Effector memory CD8-positive, alpha-beta T cell (primary cell): ENCODE results near the gene ARAF.

ENCODE experiments used
- ATAC-seq: fragments of 150-1000 bp; cut with Tn5 transposase; replicated peaks from 2 replicates; pipeline ENCODE4 v1.10.0; 2021; ENCODE audit warnings: mild to moderate bottlenecking, moderate library complexity
- DNase-seq, 3 experiments: peaks; one replicate each; pipeline ENCODE4 v3.0.0; 2021
- H3K27ac Mint-ChIP-seq, 2 donors: one replicate each; pipeline ENCODE4 v1.8.0; 2022; ENCODE audit warnings: mild to moderate bottlenecking in 2 of 2, mixed read lengths in 2 of 2, moderate library complexity in 2 of 2
- H3K27me3 Mint-ChIP-seq, 2 donors: one replicate each; pipeline ENCODE4 v1.8.0; 2022; ENCODE audit warnings: mixed read lengths in 2 of 2
- H3K36me3 Mint-ChIP-seq: one replicate; pipeline ENCODE4 v1.8.0; 2022; ENCODE audit warnings: mild to moderate bottlenecking, moderate library complexity, mixed read lengths; ENCODE audit not compliant: insufficient read depth
- H3K4me1 Mint-ChIP-seq, 2 donors: one replicate each; pipeline ENCODE4 v1.8.0; 2022; ENCODE audit warnings: low read depth in 2 of 2, mixed read lengths in 2 of 2
- H3K4me3 Mint-ChIP-seq, 2 donors: one replicate each; pipeline ENCODE4 v1.8.0; 2022; ENCODE audit warnings: mild to moderate bottlenecking in 2 of 2, mixed read lengths in 2 of 2, moderate library complexity in 2 of 2
- H3K9me3 Mint-ChIP-seq, 2 donors: one replicate each; pipeline ENCODE4 v1.8.0; 2022; ENCODE audit warnings: mixed read lengths in 2 of 2

ARAF gene

DNA sequence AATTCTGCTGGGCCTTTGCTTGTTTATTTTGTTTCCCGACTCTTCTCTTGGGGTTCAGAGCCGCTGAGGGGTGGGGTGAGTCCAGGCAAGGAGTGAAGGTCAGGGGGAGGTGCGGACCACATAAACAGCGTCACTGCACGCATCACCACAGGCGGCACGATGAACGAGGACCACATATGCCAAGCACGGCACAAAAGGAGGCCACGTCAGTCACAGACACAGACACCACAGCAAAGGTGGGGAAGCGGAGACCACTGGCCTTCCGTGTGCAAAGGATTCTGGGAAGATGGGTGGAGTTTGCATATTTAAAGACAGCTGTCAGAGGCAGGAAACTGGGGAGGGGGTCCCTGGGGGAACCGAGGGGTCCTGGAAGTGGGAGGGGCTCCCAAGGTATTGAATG is 10.9 kb downstream of the ARAF start:
- peak; percentile 63 for ATAC-seq
- Mint-ChIP-seq H3K27ac (peak overlapping the region in 1 of 2 donors; percentile 84), H3K36me3 (peaks cover 55% of the 10 kb centered on the region)

DNA sequence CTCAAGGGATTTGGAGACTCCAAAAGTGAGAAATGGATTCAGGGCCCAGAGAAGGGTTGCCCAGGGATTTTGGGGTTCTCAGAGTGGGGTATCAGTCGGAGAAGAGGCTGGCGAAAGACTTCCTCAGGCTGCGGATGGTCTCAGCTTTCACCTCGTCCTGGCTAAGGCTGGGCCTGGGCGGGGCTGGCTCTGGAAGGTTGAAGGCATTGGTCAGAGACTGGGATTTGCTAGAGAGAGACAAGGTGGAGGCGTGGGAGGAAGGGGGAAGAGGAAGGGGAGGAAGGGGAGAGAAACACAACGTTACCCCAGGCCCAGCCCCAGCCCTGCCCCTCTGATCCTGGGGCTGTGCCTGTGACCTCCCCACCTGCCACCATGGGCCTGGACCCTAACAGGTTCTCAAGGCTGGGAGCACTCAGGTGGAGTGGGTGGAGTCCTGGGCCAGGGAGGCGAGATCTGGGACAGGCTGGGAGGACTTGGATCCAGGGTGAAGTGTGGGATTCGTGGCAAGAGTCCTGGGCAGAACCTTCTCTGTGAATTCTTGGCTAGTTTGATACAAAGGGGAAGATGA is 11.9 kb downstream of the ARAF start:
- no peak for ATAC-seq
- Mint-ChIP-seq H3K27me3 (peaks cover 0 to 17% of the 10 kb centered on the region in 2 donors), H3K9me3 (no peaks in the 10 kb centered on the region), H3K4me3 (peak overlapping the region in 1 of 2 donors; percentile 61), H3K36me3 (peaks cover 48% of the 10 kb centered on the region), H3K27ac (peak overlapping the region in 1 of 2 donors; percentile 84), H3K4me1 (peaks cover 15 to 18% of the 10 kb centered on the region in 2 donors)
- DNase-seq, result no peak

More for the DNA sequence above, 10.9 kb downstream of the ARAF start:
- DNase-seq, result no peak
- Mint-ChIP-seq H3K27me3 (peaks cover 0 to 17% of the 10 kb centered on the region in 2 donors), H3K4me1 (peaks cover 15 to 18% of the 10 kb centered on the region in 2 donors), H3K4me3 (peak overlapping the region in 1 of 2 donors; percentile 58), H3K9me3 (no peaks in the 10 kb centered on the region)

DNA sequence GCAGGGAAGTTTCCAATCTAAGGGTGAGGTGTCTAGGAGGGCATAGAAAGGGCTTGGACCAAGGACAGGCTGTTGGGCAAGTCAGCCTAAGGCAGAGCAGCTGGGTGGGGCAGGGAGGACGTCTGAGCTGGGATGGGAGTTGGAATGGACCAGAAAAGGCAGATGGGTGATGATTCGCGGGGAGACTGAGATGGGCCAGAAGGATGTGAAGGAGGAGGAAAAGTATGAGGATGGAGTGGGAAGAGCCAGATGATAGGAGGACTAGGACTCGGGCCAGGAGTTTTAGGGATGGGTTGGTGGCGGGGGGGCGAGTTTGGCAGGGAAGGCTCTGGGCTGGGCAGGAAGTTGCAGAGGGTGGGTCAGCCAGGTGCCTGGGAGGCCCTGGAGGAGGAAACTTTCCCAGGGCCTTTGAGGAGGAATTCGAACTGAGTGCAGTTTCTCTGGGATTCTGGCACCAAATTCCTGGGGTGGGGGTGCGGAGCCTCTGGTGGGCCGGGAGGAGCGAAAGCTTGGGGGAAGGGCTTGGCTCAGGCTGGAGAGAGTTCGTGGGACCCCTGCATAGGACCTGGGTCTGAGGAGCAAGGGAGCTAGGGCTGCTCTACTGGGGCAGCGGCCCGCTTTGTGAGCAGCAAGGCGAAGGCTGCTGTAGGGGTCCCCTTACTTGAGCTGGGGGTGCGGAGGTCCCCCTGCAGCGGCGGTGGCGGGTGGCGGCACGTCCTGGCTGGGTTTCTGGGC is 12.5 kb downstream of the ARAF start:
- Mint-ChIP-seq H3K27me3 (peaks cover 0 to 17% of the 10 kb centered on the region in 2 donors), H3K9me3 (no peaks in the 10 kb centered on the region), H3K4me3 (peak overlapping the region in 1 of 2 donors; percentile 61), H3K27ac (peak overlapping the region in 1 of 2 donors; percentile 84), H3K36me3 (peaks cover 42% of the 10 kb centered on the region), H3K4me1 (peaks cover 15 to 18% of the 10 kb centered on the region in 2 donors)
- ATAC-seq (no peak), DNase-seq (no peak)

DNA sequence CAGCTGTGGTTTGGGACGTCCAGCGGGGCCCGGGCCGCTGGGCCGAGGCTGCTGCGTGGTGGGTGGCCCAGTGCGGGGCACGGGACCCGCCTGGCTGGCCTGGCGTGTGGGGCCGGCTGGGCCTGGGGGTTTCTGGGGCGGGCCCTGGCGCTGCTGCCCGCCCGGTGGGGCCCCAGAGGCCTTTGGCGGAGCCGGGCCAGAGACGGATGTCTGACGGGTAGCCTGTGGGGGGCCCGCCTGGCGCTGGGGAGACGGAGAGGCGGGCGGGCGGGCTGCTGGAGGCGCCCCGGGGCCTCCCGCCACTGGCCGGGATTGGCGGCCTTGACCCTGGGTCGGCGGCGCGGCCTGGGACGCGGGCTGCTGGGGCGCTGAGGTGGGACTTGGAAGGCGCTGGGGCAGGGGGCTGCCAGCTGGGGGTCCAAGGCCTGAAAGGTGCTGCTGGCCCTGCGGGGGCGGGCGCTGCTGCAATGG is 13.1 kb downstream of the ARAF start:
- Mint-ChIP-seq H3K9me3 (no peaks in the 10 kb centered on the region), H3K4me3 (peak overlapping the region in 1 of 2 donors; percentile 61), H3K36me3 (peaks cover 36% of the 10 kb centered on the region), H3K27ac (no peak overlapping the region), H3K4me1 (peaks cover 14 to 15% of the 10 kb centered on the region in 2 donors), H3K27me3 (peaks cover 0 to 17% of the 10 kb centered on the region in 2 donors)
- ATAC-seq, result peak; percentile 30
- DNase-seq, result no peak

DNA sequence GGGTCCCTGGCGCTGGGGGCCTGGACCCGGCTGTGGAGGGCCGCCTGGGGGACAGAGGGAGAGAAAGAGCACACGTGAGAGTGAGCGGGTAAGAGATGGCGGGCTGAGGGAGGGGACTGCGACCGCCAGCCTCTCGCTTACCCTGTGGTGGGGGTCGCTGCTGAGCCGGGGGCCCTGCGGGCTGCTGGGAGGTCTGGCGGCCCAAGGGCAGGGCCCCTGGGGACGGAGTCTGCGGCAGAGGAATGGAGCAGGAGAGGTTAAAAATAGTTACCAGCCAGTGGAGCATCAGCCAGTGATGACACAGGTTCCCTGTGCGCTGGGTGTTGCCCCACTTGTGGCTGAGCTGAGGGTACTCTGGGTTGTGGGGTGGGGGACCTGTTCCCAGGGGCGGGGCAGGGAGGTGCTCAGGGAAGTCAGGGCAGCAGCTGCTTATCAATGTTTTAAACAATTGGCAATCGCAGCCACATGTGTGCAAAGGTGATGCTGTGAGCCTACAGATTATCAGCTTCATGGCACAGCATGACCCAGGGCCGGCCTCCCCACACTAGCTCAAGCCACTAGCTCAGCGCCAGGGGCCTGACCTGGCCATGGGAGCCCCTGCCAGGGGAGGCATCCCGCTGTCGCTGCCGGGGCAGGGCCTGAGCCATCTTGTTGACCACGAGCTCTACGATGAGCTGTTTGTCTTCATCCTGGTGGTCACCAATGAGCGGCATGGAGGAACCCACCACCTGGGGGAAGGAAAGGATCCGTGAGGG is 13.7 kb downstream of the ARAF start:
- Mint-ChIP-seq H3K4me3 (peak overlapping the region in 1 of 2 donors; percentile 29), H3K36me3 (peaks cover 30% of the 10 kb centered on the region), H3K27ac (no peak overlapping the region), H3K9me3 (no peaks in the 10 kb centered on the region), H3K4me1 (peaks cover 16 to 18% of the 10 kb centered on the region in 2 donors), H3K27me3 (peaks cover 0 to 17% of the 10 kb centered on the region in 2 donors)
- peak; percentile 56 for ATAC-seq
- no peak for DNase-seq

DNA sequence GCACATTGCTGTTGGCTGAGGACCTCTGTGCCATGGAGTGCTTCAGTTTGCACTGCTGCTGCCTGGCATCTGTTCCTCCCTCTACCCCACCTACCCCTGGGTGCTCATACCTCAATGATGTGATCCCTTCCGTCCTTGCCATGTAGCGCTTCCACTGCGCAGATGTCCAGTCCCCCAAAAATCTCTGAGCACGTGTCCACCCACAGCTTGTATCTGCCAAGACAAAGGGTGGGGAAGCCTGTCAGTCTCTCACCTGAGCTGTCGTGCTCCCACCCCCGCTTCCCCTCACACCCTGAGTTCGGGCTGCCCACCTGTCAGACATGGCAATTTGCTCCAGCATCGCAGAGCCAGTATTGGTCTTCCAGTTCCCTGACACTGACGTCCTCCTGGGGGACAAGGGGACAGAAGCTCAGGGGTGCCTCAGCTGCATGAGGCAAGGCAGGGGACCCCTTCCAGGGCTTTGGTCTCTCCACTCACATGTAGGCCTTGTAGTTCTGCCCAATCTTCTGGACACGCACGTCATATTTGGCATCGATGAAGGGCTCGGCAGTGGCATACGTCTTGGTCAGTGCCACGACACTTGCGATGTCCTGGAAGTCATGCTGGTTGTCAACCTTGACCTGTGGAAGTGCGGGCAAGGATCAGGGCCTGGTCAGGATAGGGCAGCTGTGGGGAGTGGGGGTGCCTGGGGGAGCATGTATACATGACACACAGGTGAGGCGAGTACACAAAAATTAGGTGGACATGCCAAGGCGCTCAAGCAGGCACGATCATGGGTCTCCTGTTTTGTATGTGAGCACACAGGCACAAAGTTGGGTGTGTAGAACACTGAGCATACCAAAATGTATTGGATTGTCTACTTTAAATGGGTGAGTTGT is 15.3 kb downstream of the ARAF start:
- peaks cover 8 to 14% of the 10 kb centered on the region in 2 donors for H3K4me1 Mint-ChIP-seq

DNA sequence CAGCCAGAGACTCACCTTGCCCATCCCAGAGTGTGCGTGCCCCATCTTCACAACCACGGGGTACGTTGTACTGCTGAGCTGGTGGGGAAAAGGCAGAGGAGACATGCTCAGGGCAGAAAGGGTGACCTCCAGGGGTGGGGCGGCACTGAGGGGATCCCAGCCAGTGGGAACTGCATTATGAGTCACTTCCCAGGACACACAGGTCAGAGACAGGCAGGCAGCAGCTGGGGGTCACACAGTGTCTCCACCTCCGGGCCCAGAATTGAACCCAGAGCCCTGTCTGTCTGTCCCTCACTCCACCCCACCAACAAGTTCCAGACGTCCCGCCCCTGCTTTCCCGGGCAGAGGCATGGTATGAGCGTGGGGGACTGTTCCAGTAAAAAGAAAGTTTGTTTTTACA is 16.4 kb downstream of the ARAF start:
- H3K9me3 Mint-ChIP-seq, result no peaks in the 10 kb centered on the region
- no peak overlapping the region for H3K4me3 Mint-ChIP-seq
- no peak overlapping the region for H3K27ac Mint-ChIP-seq
- peaks cover 13 to 18% of the 10 kb centered on the region in 2 donors for H3K4me1 Mint-ChIP-seq
- DNase-seq (no peak), ATAC-seq (no peak)
- peaks cover 0 to 10% of the 10 kb centered on the region in 2 donors for H3K27me3 Mint-ChIP-seq
- peaks cover 16% of the 10 kb centered on the region for H3K36me3 Mint-ChIP-seq

More for the DNA sequence above, 15.3 kb downstream of the ARAF start:
- no peak overlapping the region for H3K4me3 Mint-ChIP-seq
- peaks cover 19% of the 10 kb centered on the region for H3K36me3 Mint-ChIP-seq
- DNase-seq (no peak), ATAC-seq (no peak)
- H3K27me3 Mint-ChIP-seq, result peaks cover 0 to 17% of the 10 kb centered on the region in 2 donors
- no peak overlapping the region for H3K27ac Mint-ChIP-seq
- H3K9me3 Mint-ChIP-seq, result no peaks in the 10 kb centered on the region

DNA sequence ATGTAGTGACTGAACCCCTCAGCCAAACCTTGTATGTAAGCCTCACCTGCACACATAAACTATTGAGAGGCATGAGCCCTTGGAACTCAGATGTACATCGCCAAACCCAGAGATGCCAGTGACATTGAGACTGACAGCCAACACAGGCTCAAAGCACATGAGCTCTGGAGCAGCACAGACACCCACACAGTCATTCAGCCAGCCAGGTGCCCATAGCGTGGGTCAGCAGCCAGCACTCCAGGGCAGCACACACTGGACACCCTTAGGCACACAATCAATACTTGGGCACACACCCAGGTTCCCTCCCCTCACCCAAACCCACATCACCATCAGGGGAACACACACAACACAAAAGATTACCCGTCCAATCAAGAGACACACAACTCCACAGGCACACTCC is 16.9 kb downstream of the ARAF start:
- H3K4me1 Mint-ChIP-seq, result peaks cover 14 to 23% of the 10 kb centered on the region in 2 donors

DNA sequence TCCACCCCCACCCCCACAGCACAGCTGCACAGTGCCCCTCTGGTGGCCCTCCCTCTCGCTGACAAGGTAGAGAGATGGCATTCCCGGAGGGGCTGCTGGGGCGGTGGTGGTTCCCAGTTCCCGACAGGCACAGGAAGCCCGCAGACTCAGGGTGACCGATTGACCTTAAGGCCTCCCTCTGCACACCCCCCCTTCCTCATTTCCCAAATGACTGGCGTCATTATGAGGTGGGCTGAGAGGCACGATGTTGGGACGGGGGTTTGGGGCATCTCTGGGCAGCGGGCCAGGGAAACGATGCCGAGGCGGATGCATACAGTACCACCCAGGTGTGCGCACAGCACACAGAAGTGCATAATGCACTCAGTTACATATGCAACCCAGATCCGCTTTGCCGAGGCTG is 17.7 kb downstream of the ARAF start:
- no peak overlapping the region for H3K27ac Mint-ChIP-seq
- H3K9me3 Mint-ChIP-seq, result no peaks in the 10 kb centered on the region
- peaks cover 7% of the 10 kb centered on the region for H3K36me3 Mint-ChIP-seq
- H3K27me3 Mint-ChIP-seq, result no peaks in the 10 kb centered on the region
- no peak overlapping the region for H3K4me3 Mint-ChIP-seq
- ATAC-seq (no peak), DNase-seq (no peak)
- H3K4me1 Mint-ChIP-seq, result peaks cover 17 to 26% of the 10 kb centered on the region in 2 donors

More for the DNA sequence above, 16.9 kb downstream of the ARAF start:
- no peak for ATAC-seq
- no peak for DNase-seq
- Mint-ChIP-seq H3K36me3 (peaks cover 13% of the 10 kb centered on the region), H3K9me3 (no peaks in the 10 kb centered on the region), H3K27ac (no peak overlapping the region), H3K27me3 (peaks cover 0 to 8% of the 10 kb centered on the region in 2 donors), H3K4me3 (no peak overlapping the region)

DNA sequence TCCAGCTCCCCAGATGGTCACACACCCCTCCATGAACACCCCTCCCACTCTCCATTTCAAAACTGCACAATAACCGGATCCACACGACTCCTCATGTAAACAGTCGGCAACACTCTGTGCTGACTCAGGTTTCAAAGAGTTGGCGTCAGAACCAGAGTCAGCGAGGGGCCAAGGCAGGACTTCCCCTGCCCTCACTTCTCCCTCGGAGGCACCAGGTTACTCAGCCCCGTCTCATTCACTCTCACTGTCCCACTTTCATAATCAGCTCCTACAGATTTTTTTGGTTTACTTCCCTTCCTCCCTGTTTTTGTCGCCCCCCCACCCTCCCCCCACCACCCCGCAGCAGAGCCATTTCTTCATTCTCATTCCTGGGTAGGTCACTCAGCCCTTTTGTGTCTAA is 18.5 kb downstream of the ARAF start:
- H3K9me3 Mint-ChIP-seq, result no peaks in the 10 kb centered on the region
- H3K36me3 Mint-ChIP-seq, result peaks cover 7% of the 10 kb centered on the region
- no peak overlapping the region for H3K4me3 Mint-ChIP-seq
- H3K4me1 Mint-ChIP-seq, result peaks cover 20 to 29% of the 10 kb centered on the region in 2 donors
- H3K27ac Mint-ChIP-seq, result no peak overlapping the region
- DNase-seq (no peak), ATAC-seq (no peak)
- H3K27me3 Mint-ChIP-seq, result no peaks in the 10 kb centered on the region

DNA sequence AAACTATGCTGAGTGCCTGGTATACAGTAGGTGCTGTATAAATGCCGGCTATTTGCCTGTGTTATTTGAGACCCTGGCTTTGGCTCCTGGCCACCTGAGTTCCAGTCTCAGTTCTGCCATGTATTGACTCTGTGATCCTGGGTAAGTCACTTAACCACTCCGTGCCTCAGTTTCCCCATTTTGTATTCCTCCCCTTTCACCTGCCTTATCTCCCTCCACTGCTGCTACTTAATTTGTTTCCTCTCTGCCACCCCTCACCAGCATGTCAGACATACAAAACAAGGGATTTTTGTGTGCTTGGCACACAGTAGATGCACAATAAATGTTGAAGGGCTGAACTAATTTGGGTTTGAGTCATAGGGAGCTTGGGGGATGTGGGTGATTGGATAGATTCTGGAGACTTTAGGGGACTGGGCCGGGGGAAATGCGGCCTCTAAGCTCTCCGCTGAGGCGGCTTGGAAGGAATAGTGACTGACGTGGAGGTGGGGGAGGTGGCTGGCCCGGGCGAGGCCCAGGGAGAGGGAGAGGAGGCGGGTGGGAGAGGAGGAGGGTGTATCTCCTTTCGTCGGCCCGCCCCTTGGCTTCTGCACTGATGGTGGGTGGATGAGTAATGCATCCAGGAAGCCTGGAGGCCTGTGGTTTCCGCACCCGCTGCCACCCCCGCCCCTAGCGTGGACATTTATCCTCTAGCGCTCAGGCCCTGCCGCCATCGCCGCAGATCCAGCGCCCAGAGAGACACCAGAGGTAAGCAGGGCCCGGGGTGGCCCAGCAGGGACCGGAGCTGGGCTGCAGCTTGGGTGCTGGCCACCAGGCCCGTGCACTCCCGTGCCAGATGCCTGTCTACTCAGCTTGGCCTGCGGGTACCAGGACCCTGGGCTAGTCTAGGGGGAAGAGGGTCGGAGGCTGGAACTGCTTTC is 21.0 kb downstream of the ARAF start, which contains the start of gene TIMP1:
Gene TIMP1, plus strand, starts transcription at position 706 of the 917 bp plus-strand sequence. CDS start 980 bp downstream, outside the sequence.
- H3K4me1 Mint-ChIP-seq, result peaks cover 23 to 29% of the 10 kb centered on the region in 2 donors
- H3K9me3 Mint-ChIP-seq, result no peaks in the 10 kb centered on the region
- ATAC-seq, result peak; percentile 96

More for the DNA sequence above, 21.0 kb downstream of the ARAF start, which contains the start of gene TIMP1:
- Mint-ChIP-seq H3K4me3 (peak within 1 kb of the TSS; percentile 58 to 86), H3K27me3 (no peaks in the 10 kb centered on the region), H3K27ac (peak within 1 kb of the TSS; percentile 83 to 93), H3K36me3 (peaks cover 11% of the 10 kb centered on the region)
- DNase-seq, result peak; percentile 60 to 70 (median 65)
